HEK293 (cell line): ENCODE results near the gene SRRM5.

ENCODE experiments used
- CTCF ChIA-PET: fragments of 350-600 bp; formaldehyde crosslinking; extraction: SDS; loops from one replicate; lab custom pipeline; 2021; ENCODE audit warnings: antibody characterized with exemption; lab: Yijun Ruan, JAX
- POLR2A ChIA-PET: fragments of 300-600 bp; formaldehyde crosslinking; extraction: SDS; loops from one replicate; lab custom pipeline; 2020; ENCODE audit warnings: antibody characterized with exemption, inconsistent platforms; lab: Yijun Ruan, JAX
- H3K27ac ChIP-seq: fragments of 200-500 bp; sonication (Bioruptor generic); 2 replicates; pipeline ENCODE4 v1.5.1; 2014; ENCODE audit warnings: low read depth, low read length, control low read depth, inconsistent platforms; ENCODE audit errors: extremely low read depth
- H3K36me3 ChIP-seq, 2 experiments: fragments of 200-500 bp in 1 of 2; sonication (Bioruptor generic) in 1 of 2; 1 replicate in 1 of 2; 2 replicates in 1 of 2; pipeline ENCODE4 v1.5.1; 2014 to 2017; ENCODE audit warnings: inconsistent platforms in 2 of 2, low read length in 2 of 2; ENCODE audit not compliant: control insufficient read depth in 2 of 2, insufficient read depth in 1 of 2
- H3K4me1 ChIP-seq: fragments of 200-500 bp; sonication (Bioruptor generic); 2 replicates; pipeline ENCODE4 v1.5.1; 2014; ENCODE audit warnings: mild to moderate bottlenecking, low read length, inconsistent platforms; ENCODE audit not compliant: control insufficient read depth, insufficient read depth
- H3K4me3 ChIP-seq: 2 replicates; pipeline ENCODE4 v1.5.1; 2011; ENCODE audit warnings: low read depth, mild to moderate bottlenecking, control low read depth, low read length, moderate library complexity
- H3K9me3 ChIP-seq: fragments of 200-500 bp; sonication (Bioruptor generic); 2 replicates; pipeline ENCODE4 v1.5.1; 2014; ENCODE audit warnings: low read depth, low read length, inconsistent platforms; ENCODE audit not compliant: control insufficient read depth, insufficient read depth
- SETDB1 ChIP-seq: IDR thresholded peaks from one replicate; pipeline ENCODE4 v1.6.1; 2017; ENCODE audit warnings: mild to moderate bottlenecking, low read length, moderate library complexity, mixed read lengths; ENCODE audit not compliant: insufficient read length
- WT1 ChIP-seq: fragments of 450-650 bp; formaldehyde crosslinking; IDR thresholded peaks from 2 replicates; pipeline ENCODE4 v1.5.1; 2016; ENCODE audit warnings: missing biosample characterization, missing genetic modification characterization
- ZFP69B ChIP-seq: fragments of 450-650 bp; formaldehyde crosslinking; IDR thresholded peaks from 2 replicates; pipeline ENCODE4 v1.5.1; 2016; ENCODE audit warnings: missing biosample characterization, missing genetic modification characterization
- ZNF169 ChIP-seq: fragments of 450-650 bp; formaldehyde crosslinking; IDR thresholded peaks from 2 replicates; pipeline ENCODE4 v1.5.1; 2016; ENCODE audit warnings: missing biosample characterization, missing genetic modification characterization
- ZNF24 ChIP-seq: fragments of 450-650 bp; formaldehyde crosslinking; IDR thresholded peaks from 2 replicates; pipeline ENCODE4 v1.5.1; 2016; ENCODE audit warnings: missing biosample characterization, missing genetic modification characterization
- ZNF266 ChIP-seq: fragments of 450-650 bp; formaldehyde crosslinking; IDR thresholded peaks from 2 replicates; pipeline ENCODE4 v1.5.1; 2016; ENCODE audit warnings: missing biosample characterization, missing genetic modification characterization, low read depth
- ZNF354C ChIP-seq: fragments of 450-650 bp; formaldehyde crosslinking; IDR thresholded peaks from 2 replicates; pipeline ENCODE4 v1.5.1; 2016; ENCODE audit warnings: missing biosample characterization, missing genetic modification characterization, low read depth, borderline replicate concordance
- ZNF473 ChIP-seq: fragments of 450-650 bp; formaldehyde crosslinking; IDR thresholded peaks from 2 replicates; pipeline ENCODE4 v1.5.1; 2017; ENCODE audit warnings: missing biosample characterization, missing genetic modification characterization
- ZNF664 ChIP-seq: fragments of 450-650 bp; formaldehyde crosslinking; IDR thresholded peaks from 2 replicates; pipeline ENCODE4 v1.5.1; 2016; ENCODE audit warnings: missing biosample characterization, missing genetic modification characterization
- ZNF701 ChIP-seq: fragments of 450-650 bp; formaldehyde crosslinking; IDR thresholded peaks from 2 replicates; pipeline ENCODE4 v1.5.1; 2016; ENCODE audit warnings: missing biosample characterization, missing genetic modification characterization
- ZNF792 ChIP-seq: fragments of 450-650 bp; formaldehyde crosslinking; IDR thresholded peaks from 2 replicates; pipeline ENCODE4 v1.5.1; 2016; ENCODE audit warnings: missing biosample characterization, missing genetic modification characterization
- TF ChIP-seq, protein P1 (sequence below): fragments of 450-650 bp; formaldehyde crosslinking; IDR thresholded peaks from 2 replicates; pipeline ENCODE4 v1.5.1; 2016; ENCODE audit warnings: missing biosample characterization, missing genetic modification characterization, low read depth
- TF ChIP-seq, protein P2 (sequence below): fragments of 450-650 bp; IDR thresholded peaks from 2 replicates; pipeline ENCODE4 v1.5.1; 2018; ENCODE audit warnings: missing biosample characterization, mild to moderate bottlenecking, missing genetic modification characterization
- TF ChIP-seq, protein P3 (sequence below): fragments of 450-650 bp; formaldehyde crosslinking; IDR thresholded peaks from 2 replicates; pipeline ENCODE4 v1.5.1; 2016; ENCODE audit warnings: missing biosample characterization, missing genetic modification characterization, borderline replicate concordance
- TF ChIP-seq, protein P4 (sequence below): fragments of 450-650 bp; formaldehyde crosslinking; IDR thresholded peaks from 2 replicates; pipeline ENCODE4 v1.5.1; 2016; ENCODE audit warnings: missing biosample characterization, missing genetic modification characterization
- TF ChIP-seq, protein P5 (sequence below): fragments of 450-650 bp; formaldehyde crosslinking; IDR thresholded peaks from 2 replicates; pipeline ENCODE4 v1.5.1; 2016; ENCODE audit warnings: missing biosample characterization, missing genetic modification characterization
- TF ChIP-seq, protein P6 (sequence below): fragments of 450-650 bp; formaldehyde crosslinking; IDR thresholded peaks from 2 replicates; pipeline ENCODE4 v1.5.1; 2017; ENCODE audit warnings: missing biosample characterization, missing genetic modification characterization
- TF ChIP-seq, protein P7 (sequence below): fragments of 450-650 bp; formaldehyde crosslinking; optimal IDR thresholded peaks from 2 replicates; pipeline ENCODE3; 2016; ENCODE audit warnings: missing biosample characterization, mild to moderate bottlenecking, missing genetic modification characterization

The SRRM5 gene

DNA sequence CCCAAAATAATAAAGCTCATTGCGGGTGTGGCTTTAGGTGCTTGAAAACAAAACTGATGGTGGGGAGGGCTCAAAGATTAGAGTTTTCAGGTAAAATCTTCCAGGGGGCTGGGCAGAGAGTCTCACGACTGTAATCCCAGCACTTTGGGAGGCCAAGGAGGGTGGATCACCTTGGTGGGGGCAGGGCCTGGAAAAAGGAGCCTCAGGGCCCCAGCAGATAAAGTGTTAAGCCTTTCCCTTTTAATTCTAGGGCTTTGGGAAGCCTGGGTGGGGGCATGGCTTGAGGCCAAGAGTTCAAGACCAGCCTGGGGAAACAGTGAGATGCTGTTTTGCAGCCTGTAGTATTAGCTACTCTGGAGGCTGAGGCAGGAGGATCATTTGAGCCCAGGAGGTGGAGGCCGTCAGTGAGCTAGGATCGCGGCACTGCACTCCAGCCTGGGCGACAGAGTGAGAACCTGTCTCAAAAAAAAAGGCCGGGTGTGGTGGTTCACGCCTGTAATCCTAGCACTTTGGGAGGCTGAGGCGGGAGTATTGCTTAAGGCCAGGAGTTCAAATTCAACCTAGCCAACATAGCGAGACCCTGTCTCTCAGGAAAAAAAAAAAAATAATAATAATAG is 17.7 kb upstream of the SRRM5 start (continued):
- no peak for TF ChIP-seq ZNF701 (tag by site-specific recombination)
- TF ChIP-seq, protein P1, sequence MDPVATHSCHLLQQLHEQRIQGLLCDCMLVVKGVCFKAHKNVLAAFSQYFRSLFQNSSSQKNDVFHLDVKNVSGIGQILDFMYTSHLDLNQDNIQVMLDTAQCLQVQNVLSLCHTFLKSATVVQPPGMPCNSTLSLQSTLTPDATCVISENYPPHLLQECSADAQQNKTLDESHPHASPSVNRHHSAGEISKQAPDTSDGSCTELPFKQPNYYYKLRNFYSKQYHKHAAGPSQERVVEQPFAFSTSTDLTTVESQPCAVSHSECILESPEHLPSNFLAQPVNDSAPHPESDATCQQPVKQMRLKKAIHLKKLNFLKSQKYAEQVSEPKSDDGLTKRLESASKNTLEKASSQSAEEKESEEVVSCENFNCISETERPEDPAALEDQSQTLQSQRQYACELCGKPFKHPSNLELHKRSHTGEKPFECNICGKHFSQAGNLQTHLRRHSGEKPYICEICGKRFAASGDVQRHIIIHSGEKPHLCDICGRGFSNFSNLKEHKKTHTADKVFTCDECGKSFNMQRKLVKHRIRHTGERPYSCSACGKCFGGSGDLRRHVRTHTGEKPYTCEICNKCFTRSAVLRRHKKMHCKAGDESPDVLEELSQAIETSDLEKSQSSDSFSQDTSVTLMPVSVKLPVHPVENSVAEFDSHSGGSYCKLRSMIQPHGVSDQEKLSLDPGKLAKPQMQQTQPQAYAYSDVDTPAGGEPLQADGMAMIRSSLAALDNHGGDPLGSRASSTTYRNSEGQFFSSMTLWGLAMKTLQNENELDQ: no peak
- TF ChIP-seq, protein P2, sequence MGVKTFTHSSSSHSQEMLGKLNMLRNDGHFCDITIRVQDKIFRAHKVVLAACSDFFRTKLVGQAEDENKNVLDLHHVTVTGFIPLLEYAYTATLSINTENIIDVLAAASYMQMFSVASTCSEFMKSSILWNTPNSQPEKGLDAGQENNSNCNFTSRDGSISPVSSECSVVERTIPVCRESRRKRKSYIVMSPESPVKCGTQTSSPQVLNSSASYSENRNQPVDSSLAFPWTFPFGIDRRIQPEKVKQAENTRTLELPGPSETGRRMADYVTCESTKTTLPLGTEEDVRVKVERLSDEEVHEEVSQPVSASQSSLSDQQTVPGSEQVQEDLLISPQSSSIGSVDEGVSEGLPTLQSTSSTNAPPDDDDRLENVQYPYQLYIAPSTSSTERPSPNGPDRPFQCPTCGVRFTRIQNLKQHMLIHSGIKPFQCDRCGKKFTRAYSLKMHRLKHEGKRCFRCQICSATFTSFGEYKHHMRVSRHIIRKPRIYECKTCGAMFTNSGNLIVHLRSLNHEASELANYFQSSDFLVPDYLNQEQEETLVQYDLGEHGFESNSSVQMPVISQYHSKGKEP: no peak
- TF ChIP-seq ZNF354C (tag by site-specific recombination): no peak
- TF ChIP-seq, protein P3, sequence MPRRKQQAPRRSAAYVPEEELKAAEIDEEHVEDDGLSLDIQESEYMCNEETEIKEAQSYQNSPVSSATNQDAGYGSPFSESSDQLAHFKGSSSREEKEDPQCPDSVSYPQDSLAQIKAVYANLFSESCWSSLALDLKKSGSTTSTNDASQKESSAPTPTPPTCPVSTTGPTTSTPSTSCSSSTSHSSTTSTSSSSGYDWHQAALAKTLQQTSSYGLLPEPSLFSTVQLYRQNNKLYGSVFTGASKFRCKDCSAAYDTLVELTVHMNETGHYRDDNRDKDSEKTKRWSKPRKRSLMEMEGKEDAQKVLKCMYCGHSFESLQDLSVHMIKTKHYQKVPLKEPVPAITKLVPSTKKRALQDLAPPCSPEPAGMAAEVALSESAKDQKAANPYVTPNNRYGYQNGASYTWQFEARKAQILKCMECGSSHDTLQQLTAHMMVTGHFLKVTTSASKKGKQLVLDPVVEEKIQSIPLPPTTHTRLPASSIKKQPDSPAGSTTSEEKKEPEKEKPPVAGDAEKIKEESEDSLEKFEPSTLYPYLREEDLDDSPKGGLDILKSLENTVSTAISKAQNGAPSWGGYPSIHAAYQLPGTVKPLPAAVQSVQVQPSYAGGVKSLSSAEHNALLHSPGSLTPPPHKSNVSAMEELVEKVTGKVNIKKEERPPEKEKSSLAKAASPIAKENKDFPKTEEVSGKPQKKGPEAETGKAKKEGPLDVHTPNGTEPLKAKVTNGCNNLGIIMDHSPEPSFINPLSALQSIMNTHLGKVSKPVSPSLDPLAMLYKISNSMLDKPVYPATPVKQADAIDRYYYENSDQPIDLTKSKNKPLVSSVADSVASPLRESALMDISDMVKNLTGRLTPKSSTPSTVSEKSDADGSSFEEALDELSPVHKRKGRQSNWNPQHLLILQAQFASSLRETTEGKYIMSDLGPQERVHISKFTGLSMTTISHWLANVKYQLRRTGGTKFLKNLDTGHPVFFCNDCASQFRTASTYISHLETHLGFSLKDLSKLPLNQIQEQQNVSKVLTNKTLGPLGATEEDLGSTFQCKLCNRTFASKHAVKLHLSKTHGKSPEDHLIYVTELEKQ (tag by site-specific recombination): no peak
- TF ChIP-seq ZNF24: no peak
- TF ChIP-seq, protein P4, sequence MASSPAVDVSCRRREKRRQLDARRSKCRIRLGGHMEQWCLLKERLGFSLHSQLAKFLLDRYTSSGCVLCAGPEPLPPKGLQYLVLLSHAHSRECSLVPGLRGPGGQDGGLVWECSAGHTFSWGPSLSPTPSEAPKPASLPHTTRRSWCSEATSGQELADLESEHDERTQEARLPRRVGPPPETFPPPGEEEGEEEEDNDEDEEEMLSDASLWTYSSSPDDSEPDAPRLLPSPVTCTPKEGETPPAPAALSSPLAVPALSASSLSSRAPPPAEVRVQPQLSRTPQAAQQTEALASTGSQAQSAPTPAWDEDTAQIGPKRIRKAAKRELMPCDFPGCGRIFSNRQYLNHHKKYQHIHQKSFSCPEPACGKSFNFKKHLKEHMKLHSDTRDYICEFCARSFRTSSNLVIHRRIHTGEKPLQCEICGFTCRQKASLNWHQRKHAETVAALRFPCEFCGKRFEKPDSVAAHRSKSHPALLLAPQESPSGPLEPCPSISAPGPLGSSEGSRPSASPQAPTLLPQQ (tag by site-specific recombination): peak; percentile 91
- no peak for TF ChIP-seq WT1 (tag by site-specific recombination)
- 0 out of 2 replicates have a peak, but pooled peaks have one; percentile 62 for TF ChIP-seq ZFP69B (tag by site-specific recombination)
- TF ChIP-seq, protein P5, sequence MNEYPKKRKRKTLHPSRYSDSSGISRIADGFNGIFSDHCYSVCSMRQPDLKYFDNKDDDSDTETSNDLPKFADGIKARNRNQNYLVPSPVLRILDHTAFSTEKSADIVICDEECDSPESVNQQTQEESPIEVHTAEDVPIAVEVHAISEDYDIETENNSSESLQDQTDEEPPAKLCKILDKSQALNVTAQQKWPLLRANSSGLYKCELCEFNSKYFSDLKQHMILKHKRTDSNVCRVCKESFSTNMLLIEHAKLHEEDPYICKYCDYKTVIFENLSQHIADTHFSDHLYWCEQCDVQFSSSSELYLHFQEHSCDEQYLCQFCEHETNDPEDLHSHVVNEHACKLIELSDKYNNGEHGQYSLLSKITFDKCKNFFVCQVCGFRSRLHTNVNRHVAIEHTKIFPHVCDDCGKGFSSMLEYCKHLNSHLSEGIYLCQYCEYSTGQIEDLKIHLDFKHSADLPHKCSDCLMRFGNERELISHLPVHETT (tag by site-specific recombination): no peak
- no peak for TF ChIP-seq ZNF664 (tag by site-specific recombination)

DNA sequence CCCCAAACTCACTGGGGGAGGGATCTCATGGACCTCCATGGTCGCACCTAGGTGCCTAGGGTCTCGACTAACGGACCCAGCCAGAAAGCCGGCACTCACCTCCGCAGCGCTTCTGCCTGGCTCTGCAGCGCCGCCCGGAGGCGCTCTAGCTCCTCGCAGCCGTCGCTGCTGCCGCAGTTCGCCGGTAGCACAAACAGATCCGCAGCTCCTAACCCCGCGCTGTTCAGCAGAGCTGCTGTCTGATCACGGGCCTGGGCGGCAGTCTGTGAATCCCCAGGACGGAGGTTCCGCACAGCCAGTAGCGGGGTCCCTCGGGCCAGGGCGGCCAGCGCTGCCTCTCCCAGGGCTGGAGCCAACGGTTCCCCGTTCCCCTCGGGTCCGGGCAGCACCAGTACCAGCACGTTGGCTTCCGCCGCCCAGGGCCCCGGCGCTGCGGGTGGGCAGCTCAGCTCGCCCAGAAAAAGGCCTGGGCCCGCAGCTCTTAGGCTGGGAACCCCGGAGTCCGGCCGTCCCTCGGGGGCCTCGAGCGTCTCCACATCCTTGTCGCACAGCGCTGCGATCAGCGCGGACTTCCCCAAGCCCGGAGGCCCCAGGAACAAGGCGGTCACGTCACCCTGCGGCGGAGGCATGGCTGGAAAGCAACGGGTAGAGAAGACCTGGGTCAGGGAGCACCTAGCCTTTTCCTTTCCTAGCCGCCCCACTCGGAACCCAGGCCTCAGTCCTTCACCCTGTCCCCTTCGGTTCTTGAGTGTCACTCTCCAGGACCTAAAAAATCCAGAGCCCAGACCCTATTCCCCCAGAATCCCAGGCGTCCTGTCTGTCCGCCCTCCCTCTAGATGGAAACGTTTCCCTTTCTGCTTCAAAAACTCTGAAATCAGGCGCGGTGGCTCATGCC is 16.9 kb upstream of the SRRM5 start:
- H3K27ac ChIP-seq: peak overlapping the region; percentile 95
- no peaks in the 10 kb centered on the region for H3K9me3 ChIP-seq
- H3K36me3 ChIP-seq: peaks cover 52 to 70% of the 10 kb centered on the region in 2 experiments
- ChIA-PET CTCF (interaction anchor here (0.6 to 6.1 kb wide), 67 partner anchors 8 to 499 kb away, joined by 3 to 91 read pairs (median 5); partner anchors contain the start of genes ETHE1, PLAUR, XRCC1 and ZNF224), POLR2A (interaction anchor here (0.6 to 4.1 kb wide), 21 partner anchors 8 to 160 kb away, joined by 3 to 49 read pairs (median 4); partner anchors contain the start of genes PINLYP, SMG9, XRCC1 and ZNF575)
- peaks cover 24% of the 10 kb centered on the region for H3K4me1 ChIP-seq
- H3K4me3 ChIP-seq: peak overlapping the region; percentile 45
- TF ChIP-seq ZNF473 (tag by site-specific recombination) (no peak), ZNF169 (tag by site-specific recombination) (0 out of 2 replicates have a peak, but pooled peaks have one; percentile 61), ZNF792 (no peak), SETDB1 (no peak), ZNF266 (tag by site-specific recombination) (no peak)
- TF ChIP-seq, protein P6, sequence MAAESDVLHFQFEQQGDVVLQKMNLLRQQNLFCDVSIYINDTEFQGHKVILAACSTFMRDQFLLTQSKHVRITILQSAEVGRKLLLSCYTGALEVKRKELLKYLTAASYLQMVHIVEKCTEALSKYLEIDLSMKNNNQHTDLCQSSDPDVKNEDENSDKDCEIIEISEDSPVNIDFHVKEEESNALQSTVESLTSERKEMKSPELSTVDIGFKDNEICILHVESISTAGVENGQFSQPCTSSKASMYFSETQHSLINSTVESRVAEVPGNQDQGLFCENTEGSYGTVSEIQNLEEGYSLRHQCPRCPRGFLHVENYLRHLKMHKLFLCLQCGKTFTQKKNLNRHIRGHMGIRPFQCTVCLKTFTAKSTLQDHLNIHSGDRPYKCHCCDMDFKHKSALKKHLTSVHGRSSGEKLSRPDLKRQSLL (tag by site-specific recombination): peak; percentile 6; the same call in 1 of the 2 replicates
- TF ChIP-seq, protein P7, sequence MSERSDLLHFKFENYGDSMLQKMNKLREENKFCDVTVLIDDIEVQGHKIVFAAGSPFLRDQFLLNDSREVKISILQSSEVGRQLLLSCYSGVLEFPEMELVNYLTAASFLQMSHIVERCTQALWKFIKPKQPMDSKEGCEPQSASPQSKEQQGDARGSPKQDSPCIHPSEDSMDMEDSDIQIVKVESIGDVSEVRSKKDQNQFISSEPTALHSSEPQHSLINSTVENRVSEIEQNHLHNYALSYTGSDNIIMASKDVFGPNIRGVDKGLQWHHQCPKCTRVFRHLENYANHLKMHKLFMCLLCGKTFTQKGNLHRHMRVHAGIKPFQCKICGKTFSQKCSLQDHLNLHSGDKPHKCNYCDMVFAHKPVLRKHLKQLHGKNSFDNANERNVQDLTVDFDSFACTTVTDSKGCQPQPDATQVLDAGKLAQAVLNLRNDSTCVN (tag by site-specific recombination): peak; percentile 17
